GM19324 (cell line): ENCODE data around the gene EPHA3.

Experiments
- ATAC-seq: cut with Tn5 transposase; IDR thresholded peaks from one replicate; pipeline ENCODE4 v1.9.1; 2021; ENCODE audit warnings: mild to moderate bottlenecking, moderate library complexity; ENCODE audit not compliant: unreplicated experiment, low FRiP score

Gene EPHA3

GRCh38 chr3:89434621-89435380 is 327.4 kb downstream of the EPHA3 start:
- ATAC-seq = no peak

GRCh38 chr3:89436846-89437245 is 329.4 kb downstream of the EPHA3 start:
- ATAC-seq = no peak

- ATAC-seq = no peak
Measured at GRCh38 chr3:89440386-89440785, 333.0 kb downstream of the EPHA3 start.

- ATAC-seq = no peak
Measured at GRCh38 chr3:89441141-89441540, 333.7 kb downstream of the EPHA3 start.

DNA sequence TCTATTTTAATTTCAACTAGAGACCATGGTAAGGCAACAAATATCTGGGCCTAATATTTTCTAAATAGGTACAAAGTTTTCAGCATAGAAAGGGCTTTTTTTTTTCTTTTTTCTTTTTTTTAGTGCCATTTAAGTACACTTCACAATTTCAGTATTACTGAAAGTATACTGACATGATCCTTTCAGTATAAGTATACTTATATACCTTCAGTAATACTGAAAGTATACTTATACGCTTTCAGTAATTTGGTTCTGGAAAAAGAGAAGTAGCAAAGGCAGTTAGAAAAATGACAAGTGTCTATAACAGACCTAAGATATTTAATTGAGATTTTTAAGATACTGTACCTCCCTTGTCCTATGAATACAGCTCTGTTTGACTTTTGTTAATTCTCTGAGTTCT is 339.2 kb downstream of the EPHA3 start:
- ATAC-seq = no peak

GRCh38 chr3:89447243-89447642 is 339.8 kb downstream of the EPHA3 start:
- ATAC-seq = no peak

DNA sequence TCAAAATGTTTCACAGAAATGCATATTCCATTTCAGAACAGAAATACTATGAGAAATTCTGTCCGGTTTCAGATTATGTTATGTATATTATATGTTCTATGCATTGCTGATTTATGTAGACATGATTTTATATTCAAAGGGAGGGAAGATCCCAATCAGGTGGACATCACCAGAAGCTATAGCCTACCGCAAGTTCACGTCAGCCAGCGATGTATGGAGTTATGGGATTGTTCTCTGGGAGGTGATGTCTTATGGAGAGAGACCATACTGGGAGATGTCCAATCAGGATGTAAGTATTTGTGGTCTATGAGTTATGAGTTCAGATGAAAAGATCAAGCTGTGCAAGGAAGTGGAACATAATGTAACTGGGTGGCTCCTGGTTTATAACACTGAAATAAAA is 341.7 kb downstream of the EPHA3 start:
- no peak for ATAC-seq

DNA sequence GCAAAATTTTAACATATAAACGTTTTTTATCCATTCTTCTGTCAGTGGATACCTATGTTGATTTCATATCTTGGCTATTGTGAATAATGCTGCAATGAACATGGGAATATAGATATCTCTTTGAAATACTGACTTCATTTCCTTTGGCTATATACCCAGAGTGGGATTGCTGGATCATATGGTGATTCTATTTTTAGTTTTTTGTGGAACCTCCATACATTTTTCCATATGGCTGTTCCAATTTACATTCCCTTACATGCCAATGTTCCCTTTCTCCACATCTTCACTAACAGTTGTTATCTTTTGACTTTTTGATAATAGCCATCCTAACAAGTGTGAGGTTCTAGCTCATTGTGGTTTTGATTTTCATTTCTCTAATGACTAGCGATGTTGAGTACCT is 344.6 kb downstream of the EPHA3 start:
- ATAC-seq = no peak

DNA sequence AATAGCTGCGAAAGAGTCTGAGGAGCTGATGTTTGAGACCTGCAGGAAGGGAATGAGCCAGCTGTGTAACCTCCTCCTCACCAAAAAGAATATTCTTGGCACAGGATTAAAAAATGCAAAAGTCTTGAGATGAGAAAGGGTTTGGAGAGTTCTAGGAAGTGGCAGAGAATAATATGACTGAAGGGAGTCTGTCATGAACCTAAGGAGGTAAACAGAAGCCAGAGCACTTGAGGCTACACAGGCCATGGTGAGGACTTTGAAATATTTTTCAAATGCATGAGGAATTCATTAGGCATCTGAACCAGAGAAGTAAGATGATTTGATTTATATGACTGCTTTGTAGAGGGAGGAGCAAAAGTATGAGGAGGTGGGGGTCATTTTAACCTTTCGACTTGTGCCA is 347.8 kb downstream of the EPHA3 start:
- no peak for ATAC-seq

GRCh38 chr3:89467898-89468363 is 360.5 kb downstream of the EPHA3 start:
- no peak for ATAC-seq

DNA sequence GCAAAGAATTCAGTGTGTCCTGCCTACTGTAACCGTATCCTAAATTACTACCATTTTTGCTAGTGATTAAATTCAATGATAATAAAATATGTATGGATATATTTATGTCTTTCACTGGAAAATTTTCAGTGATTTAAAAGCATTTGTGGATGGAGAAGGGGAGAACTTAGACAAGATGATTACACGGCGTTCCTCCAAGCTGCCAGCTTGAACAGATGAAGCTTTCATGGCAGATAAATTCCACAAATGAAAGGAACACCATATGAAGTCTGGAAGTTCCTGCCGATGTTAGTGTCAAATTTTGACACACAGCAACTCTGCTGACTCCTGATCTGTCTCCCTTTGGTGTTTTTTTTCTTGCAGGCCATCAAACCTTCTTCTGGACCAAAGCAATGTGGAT is 364.7 kb downstream of the EPHA3 start:
- ATAC-seq = no peak

GRCh38 chr3:89474333-89475130 is 367.1 kb downstream of the EPHA3 start:
- no peak for ATAC-seq

DNA sequence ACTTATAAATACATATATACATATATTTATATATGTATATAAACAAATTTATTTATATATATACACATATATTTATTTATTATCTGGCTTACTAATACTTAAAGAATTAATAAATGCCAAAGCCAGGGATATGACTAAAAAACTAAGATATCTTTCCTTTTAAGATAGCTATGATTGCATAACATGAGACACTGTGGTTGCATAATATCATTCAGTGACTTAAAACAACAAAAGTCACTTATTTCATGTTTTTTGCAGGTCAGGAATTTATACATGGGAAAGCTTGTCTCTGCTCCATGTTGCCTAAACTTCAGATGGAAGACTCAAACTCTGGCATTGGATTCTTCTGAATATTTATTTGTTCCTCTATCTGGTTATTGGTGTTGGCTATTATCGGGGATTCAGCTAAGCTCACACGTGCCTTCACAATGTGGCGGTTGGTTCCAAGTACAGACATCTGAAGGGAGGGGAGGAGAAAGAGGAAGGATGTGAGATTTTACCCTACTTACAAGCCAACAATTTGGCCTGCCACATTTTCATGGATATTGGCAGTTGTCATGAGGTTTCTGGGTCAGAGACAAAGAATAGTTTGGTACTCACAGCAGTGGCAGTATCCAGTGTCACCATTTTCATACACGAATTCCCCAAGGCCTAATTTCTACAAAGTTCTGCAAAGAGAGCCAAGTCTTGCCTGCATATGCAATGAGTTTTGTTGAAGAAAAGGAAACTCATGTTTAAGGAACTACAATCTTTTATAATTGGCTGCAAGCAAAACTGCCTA is 381.6 kb downstream of the EPHA3 start:
- no peak for ATAC-seq

DNA sequence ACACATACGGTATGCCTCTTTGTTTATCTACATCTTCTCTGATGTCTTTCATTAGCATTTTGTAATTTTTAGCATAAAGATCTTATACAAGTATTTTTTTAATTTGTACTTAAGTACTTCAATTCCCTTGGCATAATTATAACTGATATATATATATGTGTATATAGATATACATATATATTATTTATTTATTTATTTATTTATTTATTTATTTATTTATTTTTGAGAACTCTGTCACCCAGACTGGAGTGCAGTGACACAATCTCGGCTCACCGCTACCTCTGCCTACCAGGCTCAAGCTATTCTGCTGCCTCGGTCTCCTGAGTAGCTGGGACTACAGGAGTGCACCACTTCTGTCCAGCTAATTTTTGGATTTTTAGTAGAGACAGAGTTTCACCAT is 382.7 kb downstream of the EPHA3 start:
- no peak for ATAC-seq

- no peak for ATAC-seq
Measured at GRCh38 chr3:89494734-89495133, 387.3 kb downstream of the EPHA3 start.

DNA sequence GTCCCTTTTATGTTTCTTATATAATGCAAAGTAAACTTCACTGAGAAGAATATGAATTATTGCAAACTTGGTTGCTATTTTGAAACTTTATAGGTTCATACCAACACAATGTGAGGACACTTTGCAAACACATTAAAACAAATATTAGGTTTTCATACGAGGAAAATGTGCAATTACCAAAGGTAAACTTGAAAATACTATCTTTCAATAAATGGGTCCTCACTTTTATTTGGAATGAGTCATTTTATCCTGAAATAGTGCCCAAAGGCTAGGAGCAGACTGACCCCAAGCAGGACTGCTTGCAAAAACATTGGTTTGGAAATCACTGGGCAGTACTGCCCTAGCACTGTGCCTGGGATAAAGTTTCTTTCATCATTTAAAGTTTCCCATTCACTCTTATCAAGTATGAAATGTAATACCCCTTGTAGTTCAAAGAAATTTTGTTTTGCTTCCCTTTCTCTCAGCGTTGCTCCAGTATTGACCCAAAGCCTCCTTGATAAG is 396.5 kb downstream of the EPHA3 start:
- no peak for ATAC-seq

DNA sequence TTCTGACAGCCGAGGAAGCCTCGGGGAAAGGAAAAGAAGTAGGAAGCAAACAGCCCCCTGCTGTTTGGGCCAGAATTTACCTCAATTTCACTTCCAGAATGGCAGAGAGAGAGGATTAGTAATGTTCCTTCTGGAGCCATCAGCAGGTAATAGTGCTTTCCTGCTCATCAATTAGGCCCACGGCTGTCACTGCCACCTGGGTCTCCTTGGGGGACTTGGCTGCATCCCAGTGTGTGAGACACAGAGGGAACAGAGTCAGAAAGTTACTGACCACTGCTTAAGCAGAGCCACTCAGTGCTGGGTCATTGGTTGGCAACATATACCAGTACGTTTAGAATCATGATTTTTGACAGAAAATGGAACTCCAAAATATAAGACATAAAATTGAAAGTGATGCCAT is 397.0 kb downstream of the EPHA3 start:
- no peak for ATAC-seq

- ATAC-seq = no peak
Measured at GRCh38 chr3:89506462-89507103, 399.2 kb downstream of the EPHA3 start.

DNA sequence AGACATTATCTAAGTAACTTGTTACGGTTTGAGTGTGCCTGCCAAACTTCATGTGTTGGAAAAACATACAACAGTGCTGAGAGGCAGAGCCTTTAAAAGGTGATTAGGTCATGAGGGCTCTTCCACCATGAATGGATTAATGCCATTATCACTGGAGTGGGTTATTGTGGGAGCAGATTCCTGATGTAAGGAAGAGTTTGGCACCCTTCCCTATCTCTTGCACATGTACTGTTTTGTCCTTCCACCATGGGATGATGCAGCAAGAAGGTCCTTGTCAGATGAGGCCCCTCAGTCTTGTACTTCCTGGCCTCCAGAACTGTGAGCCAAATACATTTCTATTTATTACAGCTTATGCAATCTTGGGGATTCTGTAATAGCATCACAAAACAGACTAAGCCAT is 413.9 kb downstream of the EPHA3 start:
- ATAC-seq = no peak

DNA sequence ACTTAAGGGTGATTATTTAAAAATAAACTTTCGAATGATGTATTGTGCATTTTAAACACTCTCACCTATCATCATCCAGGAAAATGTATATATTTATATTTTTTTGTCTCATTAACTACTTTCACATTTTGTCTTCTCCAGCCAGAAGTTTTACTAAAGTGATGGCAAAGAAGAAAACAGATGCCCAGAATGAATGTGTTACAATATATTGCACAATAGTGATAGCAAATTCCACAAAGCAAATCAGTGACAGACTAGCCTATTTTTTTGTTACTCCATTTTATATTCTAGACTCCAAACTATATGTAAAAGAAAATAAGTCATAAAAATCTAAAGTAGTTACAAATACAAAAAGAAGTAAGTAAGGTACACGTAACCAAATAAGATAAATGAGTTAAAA is 414.7 kb downstream of the EPHA3 start:
- ATAC-seq = no peak
